Endothelial cell of umbilical vein (primary cell): ENCODE results near the gene NAV2. TPM values are rescaled to one million over a fixed set of nuclear protein-coding genes. Genes with fewer than 3 reads are reported as not detected.
"Not testable (repeated sequence)": the region's sequence is repeated elsewhere in the genome, so short reads cannot be mapped to it uniquely, and the experiment has no call there.

Experiments
- BruUV-seq: library from RNA; stranded (reverse); fragments of 400-500 nt; replicated peaks from 2 replicates; lab custom pipeline; 2021; lab: Mats Ljungman, UMichigan
- CTCF ChIA-PET: fragments of 300-600, 350-600 bp; sonication (Branson Sonifier 250); formaldehyde crosslinking; loops from one replicate; lab custom pipeline; 2021; ENCODE audit warnings: antibody characterized with exemption, inconsistent platforms; lab: Charles Lee
- POLR2A ChIA-PET: fragments of 300-600, 350-600 bp; sonication (Branson Sonifier 250); formaldehyde crosslinking; loops from one replicate; lab custom pipeline; 2021; ENCODE audit warnings: antibody characterized with exemption, inconsistent platforms; lab: Charles Lee
- DNase-seq: peaks from one replicate; pipeline ENCODE4 v3.0.0-alpha.2; 2011; ENCODE audit warnings: low read depth, low spot score
- FAIRE-seq: peaks from 2 replicates; lab custom pipeline; 2011; peaks lifted over from hg19 to GRCh38; lab: Jason Lieb, UNC
- H2AFZ ChIP-seq: 2 replicates; pipeline ENCODE4 v1.6.0; 2012; ENCODE audit warnings: low read depth, low read length, control low read depth, inconsistent platforms
- H3K27ac ChIP-seq: 2 replicates; pipeline ENCODE4 v1.5.1; 2011; ENCODE audit warnings: low read depth, mild to moderate bottlenecking, control low read depth, low read length, moderate library complexity; ENCODE audit not compliant: insufficient read depth
- H3K27me3 ChIP-seq, 2 experiments: 2 replicates each; pipeline versions ENCODE4 v1.6.0 to v1.6.1; 2011; ENCODE audit warnings: low read length in 2 of 2, mixed read lengths in 1 of 2; ENCODE audit not compliant: control insufficient read depth in 2 of 2, insufficient read depth in 2 of 2
- H3K36me3 ChIP-seq, 2 experiments: 2 replicates in 1 of 2; 3 replicates in 1 of 2; pipeline ENCODE4 v1.5.1; 2011; ENCODE audit warnings: low read length in 2 of 2, mild to moderate bottlenecking in 1 of 2, moderate library complexity in 1 of 2; ENCODE audit not compliant: control insufficient read depth in 2 of 2, insufficient read depth in 2 of 2; ENCODE audit errors: extremely low read depth in 1 of 2
- H3K4me1 ChIP-seq: 3 replicates; pipeline ENCODE4 v1.5.1; 2011; ENCODE audit warnings: mild to moderate bottlenecking, low read length; ENCODE audit not compliant: control insufficient read depth, insufficient read depth; ENCODE audit errors: extremely low read depth
- H3K4me2 ChIP-seq: 2 replicates; pipeline ENCODE4 v1.6.1; 2011; ENCODE audit warnings: low read length, control low read depth, mixed read lengths; ENCODE audit not compliant: insufficient read depth
- H3K4me3 ChIP-seq, 3 experiments: fragments of 200-600 bp in 1 of 3; sonication (generic), shearing (Covaris generic) in 1 of 3; replicated peaks in 1 of 3; 2 replicates each; pipeline ENCODE4 v1.5.1; 2011 to 2016; ENCODE audit warnings: control low read depth in 3 of 3, low read length in 3 of 3, mild to moderate bottlenecking in 2 of 3, inconsistent platforms in 1 of 3, low read depth in 1 of 3, moderate library complexity in 1 of 3; ENCODE audit not compliant: insufficient read depth in 1 of 3
- H3K79me2 ChIP-seq: 2 replicates; pipeline ENCODE4 v1.6.0; 2012; ENCODE audit warnings: low read length, inconsistent platforms; ENCODE audit not compliant: control insufficient read depth, insufficient read depth
- H3K9ac ChIP-seq: replicated peaks from 2 replicates; pipeline ENCODE3; 2011; ENCODE audit warnings: low read length, control low read depth; ENCODE audit not compliant: insufficient read depth; ENCODE audit errors: extremely low read depth
- H3K9me1 ChIP-seq: replicated peaks from 3 replicates; pipeline ENCODE4 v1.6.0; 2011; ENCODE audit warnings: mild to moderate bottlenecking, low read length; ENCODE audit not compliant: control insufficient read depth, insufficient read depth; ENCODE audit errors: extremely low read depth
- H3K9me3 ChIP-seq: replicated peaks from 2 replicates; pipeline ENCODE4 v1.5.1; 2012; ENCODE audit warnings: low read length, inconsistent platforms; ENCODE audit not compliant: control insufficient read depth, insufficient read depth
- H4K20me1 ChIP-seq: replicated peaks from 2 replicates; pipeline ENCODE3; 2011; ENCODE audit warnings: mild to moderate bottlenecking, low read length; ENCODE audit not compliant: control insufficient read depth, insufficient read depth; ENCODE audit errors: extremely low read depth
- EZH2 ChIP-seq: IDR thresholded peaks from 2 replicates; pipeline ENCODE4 v1.6.1; 2012; ENCODE audit warnings: borderline replicate concordance, low read depth, mild to moderate bottlenecking, moderate library complexity, low read length, inconsistent platforms; ENCODE audit not compliant: severe bottlenecking
- FOS ChIP-seq: IDR thresholded peaks from 2 replicates; pipeline ENCODE4 v1.6.1; 2011; ENCODE audit warnings: mild to moderate bottlenecking, low read length, moderate library complexity, borderline replicate concordance; ENCODE audit not compliant: insufficient read depth
- GATA2 ChIP-seq: IDR thresholded peaks from 2 replicates; pipeline ENCODE4 v1.7.0; 2011; ENCODE audit warnings: low read depth, mild to moderate bottlenecking, moderate library complexity, mixed read lengths, low read length; ENCODE audit not compliant: insufficient read length, insufficient read depth
- JUN ChIP-seq: IDR thresholded peaks from 2 replicates; pipeline ENCODE4 v1.6.1; 2011; ENCODE audit warnings: borderline replicate concordance, low read depth; ENCODE audit not compliant: insufficient read length, insufficient read depth
- MYC ChIP-seq: IDR thresholded peaks from one replicate; pipeline ENCODE4 v1.6.1; 2011; ENCODE audit warnings: mild to moderate bottlenecking, low read depth, low read length
- POLR2A ChIP-seq: IDR thresholded peaks from 2 replicates; pipeline ENCODE4 v1.6.1; 2012; ENCODE audit warnings: low read depth, mild to moderate bottlenecking, control low read depth, low read length
- dilution Hi-C: fragments of 300-500 bp; cut with MboI; formaldehyde crosslinking; loops from one replicate; pipeline ENCODE4 v1.15.0; 2019; ENCODE audit warnings: low sequenced_read_pairs; ENCODE audit not compliant: extremely low pct_ligation_motif_present
- intact Hi-C: fragments of 100-400 bp; cut with micrococcal nuclease; formaldehyde crosslinking; loops from one replicate; pipeline ENCODE4 v1.10.0; 2022
- polyA plus RNA-seq, 4 experiments: library from polyadenylated mRNA; depleted of rRNA in 3 of 4; stranded (reverse) in 3 of 4; unstranded in 1 of 4; fragments of >200 nt; gene quantifications; 2 replicates each; pipeline versions ENCODE4 v1.2.1 to v1.2.3, GENCODE V29; 2011 to 2012; ENCODE audit warnings: missing spikeins in 1 of 4
- total RNA-seq: library from RNA; stranded (reverse); gene quantifications from 2 replicates; pipeline ENCODE4 v1.2.3, GENCODE V29; 2021
- TF ChIP-seq, protein P1 (sequence below): IDR thresholded peaks from 2 replicates; pipeline ENCODE4 v1.6.1; 2011; ENCODE audit not compliant: insufficient read depth, insufficient read length

Gene NAV2
- total and polyA plus RNA-seq, 2 donors (not counting 3 experiments of a cell fraction or from before 2014, with no cell fraction given): 10.9 to 68.0 TPM

DNA sequence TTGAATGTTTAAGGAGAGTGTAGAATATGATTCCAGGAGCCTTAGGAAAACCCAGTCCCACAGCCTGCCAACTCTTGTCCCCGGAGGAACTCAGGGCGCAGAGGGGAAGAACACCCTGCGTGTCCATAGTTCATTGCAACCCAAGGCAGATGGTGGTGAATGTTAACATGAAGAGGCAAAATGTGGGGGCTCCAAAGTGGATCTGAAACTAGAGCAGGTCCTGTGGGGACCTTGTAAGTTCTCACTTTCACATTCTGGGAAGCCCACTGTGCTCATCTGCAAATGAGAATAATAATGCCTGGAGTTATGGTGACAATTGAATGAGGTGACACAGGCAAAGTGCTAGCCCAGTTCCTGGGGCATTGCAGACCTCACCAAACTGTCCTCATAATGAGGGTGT is 246.6 kb downstream of the NAV2 start:
- Histone ChIP-seq H3K27me3 (no peaks in the 10 kb centered on the region), H3K79me2 (peaks cover 24% of the 10 kb centered on the region), H3K4me3 (no peak overlapping the region), H3K9ac (no peak overlapping the region), H3K27ac (no peak overlapping the region), H3K9me1 (no peaks in the 10 kb centered on the region), H2AFZ (no peak overlapping the region), H3K4me1 (peaks cover 18% of the 10 kb centered on the region), H3K36me3 (no peaks in the 10 kb centered on the region), H4K20me1 (no peaks in the 10 kb centered on the region), H3K4me2 (no peak overlapping the region), H3K9me3 (no peaks in the 10 kb centered on the region)
- TF ChIP-seq, protein P1, sequence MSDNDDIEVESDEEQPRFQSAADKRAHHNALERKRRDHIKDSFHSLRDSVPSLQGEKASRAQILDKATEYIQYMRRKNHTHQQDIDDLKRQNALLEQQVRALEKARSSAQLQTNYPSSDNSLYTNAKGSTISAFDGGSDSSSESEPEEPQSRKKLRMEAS: no peak
- TF ChIP-seq EZH2: no peak
- no peak for TF ChIP-seq GATA2
- no peak for TF ChIP-seq FOS
- no peak for TF ChIP-seq JUN
- DNase-seq: no peak
- no TSS peak for BruUV-seq
- dilution Hi-C loops (no loop called here), intact Hi-C loops (no loop called here)
- FAIRE-seq: no peak
- POLR2A ChIA-PET: no interaction called here
- CTCF ChIA-PET: no interaction called here

DNA sequence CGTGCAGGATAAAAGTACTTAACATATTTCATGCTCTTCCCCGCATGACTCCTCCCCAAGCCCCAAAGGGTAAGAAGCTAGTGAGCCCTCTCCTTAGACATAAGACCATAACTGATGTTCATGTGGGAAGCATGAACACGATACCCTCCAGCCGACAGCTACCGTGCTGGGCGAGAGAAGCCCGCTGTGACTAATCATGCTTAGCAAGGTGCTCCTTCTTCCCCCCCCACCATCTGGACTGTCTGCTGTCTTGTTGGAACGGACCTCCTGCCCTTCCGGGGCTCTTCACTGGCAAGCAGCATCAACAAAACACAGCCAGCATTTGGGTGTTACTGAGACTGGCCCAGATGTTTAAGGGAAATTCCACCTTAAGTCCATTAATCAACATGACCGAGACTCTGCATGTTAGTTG is 247.0 kb downstream of the NAV2 start:
- Histone ChIP-seq H3K9ac (no peak overlapping the region), H3K36me3 (no peaks in the 10 kb centered on the region), H3K27me3 (no peaks in the 10 kb centered on the region), H3K79me2 (peaks cover 21% of the 10 kb centered on the region), H3K4me3 (no peak overlapping the region), H4K20me1 (no peaks in the 10 kb centered on the region), H3K27ac (no peak overlapping the region), H2AFZ (no peak overlapping the region), H3K4me2 (no peak overlapping the region), H3K9me1 (no peaks in the 10 kb centered on the region), H3K4me1 (peaks cover 17% of the 10 kb centered on the region), H3K9me3 (no peaks in the 10 kb centered on the region)
- ChIA-PET CTCF (interaction anchor here (1.1 to 1.4 kb wide), 2 partner anchors 168 to 173 kb away, joined by 3 read pairs; no protein-coding TSS in a partner anchor), POLR2A (no interaction called here)
- dilution Hi-C loops (no loop called here), intact Hi-C loops (no loop called here)
- DNase-seq: no peak
- BruUV-seq: no TSS peak
- FAIRE-seq: no peak
- TF ChIP-seq MYC (no peak), POLR2A (no peak)

DNA sequence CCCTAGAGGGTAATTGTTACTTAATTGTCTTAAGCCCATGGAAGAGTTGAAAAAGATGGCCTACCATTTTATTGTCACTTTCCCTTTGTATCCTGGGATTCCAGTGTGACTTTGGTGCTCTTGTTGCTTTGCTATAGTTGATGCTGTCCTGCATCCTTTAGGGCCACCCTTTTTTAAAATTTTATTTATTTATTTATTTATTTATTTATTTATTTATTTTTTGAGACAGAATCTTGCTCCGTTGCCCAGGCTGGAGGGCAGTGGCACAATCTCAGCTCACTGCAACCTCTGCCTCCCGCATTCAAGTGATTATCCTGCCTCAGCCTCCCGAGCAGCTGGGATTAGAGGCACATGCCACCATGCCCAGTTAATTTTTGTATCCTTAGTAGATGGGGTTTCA is 247.8 kb downstream of the NAV2 start:
- H3K79me2 ChIP-seq: peaks cover 16% of the 10 kb centered on the region
- H3K4me3 ChIP-seq, intact Hi-C loops, FAIRE-seq, DNase-seq, H3K4me2 ChIP-seq, H3K9ac ChIP-seq, H3K36me3 ChIP-seq, H3K27ac ChIP-seq, H3K9me3 ChIP-seq, H3K9me1 ChIP-seq, dilution Hi-C loops, POLR2A ChIA-PET, H4K20me1 ChIP-seq, H2AFZ ChIP-seq, BruUV-seq, H3K27me3 ChIP-seq: not testable (repeated sequence)
- CTCF ChIA-PET: interaction anchor here (1.1 to 1.4 kb wide), 2 partner anchors 168 to 172 kb away, joined by 3 read pairs; no protein-coding TSS in a partner anchor
- H3K4me1 ChIP-seq: peaks cover 17% of the 10 kb centered on the region
